Left renal cortex interstitium (tissue), 4 donors: Measurements from ENCODE around the gene NFIA. TPM values are rescaled to one million over a fixed set of nuclear protein-coding genes. Genes with fewer than 3 reads are reported as not detected.
"Not testable (repeated sequence)": the region's sequence is repeated elsewhere in the genome, so short reads cannot be mapped to it uniquely, and the experiment has no call there.

Source experiments
- DNase-seq, 4 donors: peaks; one replicate each; pipeline ENCODE4 v3.0.0-alpha.2; 2013; ENCODE audit warnings: low read depth in 4 of 4, low spot score in 2 of 4, missing footprints in 1 of 4
- polyA plus RNA-seq, 4 donors: library from polyadenylated mRNA; unstranded; fragments of 120-200 nt; gene quantifications; one replicate each; pipeline ENCODE4 v1.2.1, GENCODE V29; 2013; ENCODE audit not compliant: insufficient read length in 4 of 4

NFIA gene
- polyA plus RNA-seq, 4 donors = 15.6 to 19.6 (median 16.0) TPM

GRCh38 chr1:61459345-61459744, 377.0 kb downstream of the NFIA start:
- DNase-seq = no peak

DNA sequence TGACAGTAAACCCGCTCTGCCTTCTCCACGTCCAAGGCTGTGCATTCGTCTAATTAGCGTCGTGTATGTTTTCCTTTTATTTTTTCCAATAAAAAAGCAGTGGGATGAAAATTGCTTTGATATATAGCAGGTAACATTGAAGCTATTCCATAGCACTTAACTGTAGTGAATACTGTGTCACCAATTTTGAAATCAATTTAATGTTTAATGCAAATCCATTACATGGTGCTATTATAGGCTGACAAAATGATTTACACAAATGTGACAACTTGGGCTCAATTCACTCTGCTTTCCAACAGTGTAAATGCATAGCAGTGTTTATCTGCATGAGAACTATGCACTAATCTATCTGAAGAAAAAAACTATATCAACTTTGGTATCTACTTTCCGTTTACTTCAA, 377.8 kb downstream of the NFIA start:
- no peak for DNase-seq

- DNase-seq = no peak
Measured at GRCh38 chr1:61461406-61462384, 379.3 kb downstream of the NFIA start.

DNA sequence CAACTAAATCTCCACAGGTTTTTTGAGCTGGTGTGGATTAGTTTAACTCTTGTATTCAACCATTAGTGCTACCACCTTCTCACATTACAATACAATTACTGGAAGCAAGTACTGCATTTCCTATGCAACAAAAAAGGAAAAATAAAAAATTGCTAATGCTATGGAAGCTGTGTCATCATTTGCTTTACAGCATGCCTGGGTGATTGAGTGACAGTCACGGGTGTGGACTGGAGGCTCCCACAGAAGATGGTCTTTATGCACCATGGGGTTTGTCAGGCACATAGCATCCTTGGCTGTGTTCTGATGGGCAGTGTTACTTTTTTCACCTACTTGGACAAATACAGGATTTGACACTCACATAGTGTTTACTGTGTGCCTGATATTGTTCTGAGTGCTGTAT, 380.3 kb downstream of the NFIA start:
- no peak for DNase-seq

DNA sequence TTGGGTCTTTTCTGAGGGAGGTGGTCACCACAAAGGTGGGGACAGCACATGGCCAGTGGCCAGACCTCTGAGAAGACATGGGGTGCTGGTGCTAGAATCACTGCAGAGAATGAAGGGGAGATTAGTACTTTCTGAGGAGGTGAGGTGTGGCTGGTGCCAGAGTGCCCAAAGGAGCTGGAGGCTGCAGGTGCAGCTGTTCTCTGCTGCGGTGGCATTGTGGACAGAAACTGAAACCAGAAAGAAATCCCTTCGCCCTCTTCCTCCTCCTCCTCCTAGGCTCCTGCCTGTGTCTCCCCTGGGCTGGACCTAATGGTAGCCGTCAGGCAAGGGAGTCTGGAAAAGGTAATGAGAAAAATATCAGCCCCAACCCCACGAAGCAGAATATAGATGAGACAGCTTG, 380.9 kb downstream of the NFIA start:
- DNase-seq = no peak

DNA sequence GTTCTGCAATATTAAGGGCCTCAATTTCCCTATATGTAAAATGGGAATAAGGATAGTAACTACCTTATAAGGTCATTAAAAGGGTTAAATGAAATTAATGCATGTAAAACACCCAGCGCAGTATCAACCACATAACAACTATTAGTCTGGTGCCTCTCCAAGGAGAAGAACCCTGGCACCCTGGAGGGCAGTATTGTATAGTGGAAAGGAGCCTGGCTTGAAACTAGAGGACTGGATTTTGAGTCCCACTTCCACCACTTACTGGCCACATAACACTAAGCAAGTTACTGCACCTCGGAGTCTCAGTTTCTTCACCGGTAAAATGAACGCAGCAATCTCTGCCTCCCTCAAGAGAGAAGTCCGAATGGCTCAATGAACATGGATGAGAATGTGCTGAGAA, 385.5 kb downstream of the NFIA start:
- not testable (repeated sequence) for DNase-seq

- DNase-seq = no peak
Measured at GRCh38 chr1:61469365-61469764, 387.0 kb downstream of the NFIA start.

DNA sequence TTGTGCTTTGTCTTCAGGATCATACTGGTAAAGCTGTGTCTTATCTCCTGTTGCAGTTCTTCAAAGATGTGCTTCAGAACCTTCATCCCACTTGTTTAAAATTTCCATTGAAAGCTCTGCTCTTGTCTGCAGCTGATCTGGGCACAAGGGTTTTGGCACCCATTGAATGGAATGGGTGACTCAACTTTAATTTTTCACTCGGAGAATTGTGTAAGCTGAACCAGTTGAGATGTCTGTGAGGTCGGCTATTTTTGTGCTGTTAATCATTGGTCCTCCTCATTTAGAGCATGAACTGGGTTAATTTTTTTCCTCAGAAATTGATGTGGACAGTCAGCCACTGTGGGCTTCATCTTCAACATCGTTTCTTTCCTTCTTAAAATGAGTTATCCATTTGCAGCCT, 390.5 kb downstream of the NFIA start:
- no peak for DNase-seq

DNA sequence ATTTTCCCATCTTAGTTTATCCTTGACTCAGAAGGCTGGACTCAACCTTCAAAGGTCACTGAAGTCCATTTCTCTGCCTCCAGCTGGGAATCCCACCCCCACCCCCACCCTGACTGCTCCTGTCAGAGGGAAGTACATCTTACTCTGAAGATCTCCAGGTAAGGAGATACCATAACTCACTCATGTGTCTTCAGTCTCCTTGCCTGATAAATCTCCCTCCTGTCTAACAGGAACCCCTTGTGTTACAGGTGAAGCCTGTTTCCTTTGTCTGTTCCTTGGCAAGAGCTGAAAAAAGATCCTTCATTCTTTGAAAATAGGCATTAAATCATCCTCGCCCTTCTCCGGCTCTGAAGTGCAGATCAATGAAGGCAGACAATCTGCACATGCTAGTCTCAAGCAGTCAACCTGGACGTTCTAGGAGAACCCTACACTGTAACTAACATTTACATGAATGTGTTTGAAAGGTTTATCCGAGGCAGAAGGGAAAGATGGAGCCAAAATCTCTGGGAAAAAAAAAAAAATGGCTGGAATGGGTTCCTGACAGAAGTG, 392.0 kb downstream of the NFIA start:
- no peak for DNase-seq

- no peak for DNase-seq
Measured at GRCh38 chr1:61474963-61475362, 392.6 kb downstream of the NFIA start.

DNA sequence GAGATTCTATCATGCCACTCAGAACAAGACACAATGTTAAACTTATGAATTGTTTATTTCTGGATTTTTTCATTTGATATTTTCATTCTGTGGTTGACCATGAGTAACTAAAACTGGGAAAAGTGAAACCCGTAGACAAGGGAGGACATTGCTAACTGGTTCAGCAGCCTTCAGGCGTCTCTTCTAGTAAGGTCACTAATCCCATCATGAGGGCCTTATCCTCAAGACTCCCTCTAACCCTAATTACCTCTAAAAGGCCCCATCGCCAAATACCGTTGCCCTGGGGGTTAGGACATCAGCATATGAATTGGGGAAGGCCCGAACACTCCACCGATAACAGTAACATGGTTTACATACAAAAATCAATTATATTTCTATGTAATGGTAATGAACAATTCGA, 394.9 kb downstream of the NFIA start:
- no peak for DNase-seq

DNA sequence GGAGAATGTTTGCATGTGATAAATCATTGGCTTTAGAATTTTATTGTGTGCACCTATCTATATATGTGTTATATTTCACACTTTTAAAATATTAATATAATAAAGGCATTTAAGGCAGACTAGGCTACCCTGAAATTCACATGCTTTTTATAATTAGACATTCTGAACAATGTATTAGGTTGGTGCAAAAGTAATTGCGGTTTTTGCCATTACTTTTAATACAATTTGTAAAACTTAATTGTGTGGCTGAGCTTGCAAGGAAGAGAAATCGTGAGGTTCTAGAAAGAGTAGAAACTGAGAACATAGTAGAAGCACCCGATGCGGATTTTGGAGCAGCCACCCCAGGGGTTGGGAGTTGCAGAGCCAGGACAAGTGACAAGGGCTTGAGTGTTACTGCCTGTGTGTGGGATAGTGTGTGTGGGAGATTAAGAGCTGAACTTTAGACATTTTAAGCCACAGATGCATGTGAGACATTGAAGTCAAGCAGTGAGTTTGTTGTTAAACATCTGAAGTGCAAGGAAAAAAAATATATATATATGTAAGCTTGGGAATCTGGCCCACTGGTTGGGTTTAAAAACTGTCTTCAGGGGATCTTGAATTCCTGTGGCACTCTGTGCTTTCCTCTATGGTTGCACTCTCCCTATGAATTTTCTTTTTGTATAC, 398.0 kb downstream of the NFIA start:
- DNase-seq = no peak

GRCh38 chr1:61481315-61481715, 399.0 kb downstream of the NFIA start:
- no peak for DNase-seq

DNA sequence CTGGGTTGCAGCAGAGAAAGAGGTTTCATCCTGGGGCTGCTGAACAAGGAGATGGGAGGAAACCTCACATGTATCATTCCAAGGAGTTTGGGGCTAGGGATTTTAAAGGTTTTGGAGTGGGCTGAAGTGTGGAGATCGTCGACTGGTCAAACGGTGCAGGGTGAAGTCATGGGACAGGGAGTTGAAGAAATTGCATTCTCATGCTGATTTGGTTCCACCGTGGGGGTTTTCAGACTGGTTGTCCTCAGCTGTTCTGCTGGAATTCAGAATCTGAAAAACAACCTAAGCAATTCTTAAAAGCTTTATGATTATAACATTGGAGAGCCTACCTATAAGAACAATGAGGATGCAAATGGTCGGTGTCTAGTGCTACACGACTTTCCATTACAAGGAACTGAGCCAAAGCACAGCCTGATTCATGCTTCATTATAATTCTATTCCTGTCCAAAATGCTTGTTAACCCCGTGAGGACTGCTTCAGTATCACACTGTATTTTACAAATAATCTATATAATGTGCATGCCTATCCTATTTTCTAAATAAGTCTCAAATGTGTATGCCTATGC, 399.9 kb downstream of the NFIA start:
- no peak for DNase-seq

GRCh38 chr1:61486783-61487536, 404.6 kb downstream of the NFIA start:
- no peak for DNase-seq

GRCh38 chr1:61487801-61488200, 405.4 kb downstream of the NFIA start:
- DNase-seq = no peak

DNA sequence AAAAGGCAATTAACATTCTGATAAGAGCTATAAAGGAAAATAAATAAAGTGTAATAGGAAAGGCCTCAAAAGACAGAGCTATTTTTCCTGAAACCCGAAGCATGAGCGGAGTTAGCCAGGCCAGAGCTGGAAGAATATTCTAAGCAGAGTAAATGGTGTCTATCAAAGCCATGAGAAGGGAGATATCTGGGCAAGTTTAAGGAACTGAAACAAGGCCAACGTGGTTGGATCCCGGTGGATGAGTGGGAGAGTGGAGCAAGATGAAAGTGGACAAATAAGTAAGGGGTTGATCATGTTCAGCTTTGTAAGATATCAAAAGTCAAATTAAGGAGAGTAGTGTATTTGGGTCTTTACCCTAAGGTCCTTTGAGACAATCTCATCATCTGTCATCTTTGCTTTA, 408.6 kb downstream of the NFIA start:
- DNase-seq = no peak

DNA sequence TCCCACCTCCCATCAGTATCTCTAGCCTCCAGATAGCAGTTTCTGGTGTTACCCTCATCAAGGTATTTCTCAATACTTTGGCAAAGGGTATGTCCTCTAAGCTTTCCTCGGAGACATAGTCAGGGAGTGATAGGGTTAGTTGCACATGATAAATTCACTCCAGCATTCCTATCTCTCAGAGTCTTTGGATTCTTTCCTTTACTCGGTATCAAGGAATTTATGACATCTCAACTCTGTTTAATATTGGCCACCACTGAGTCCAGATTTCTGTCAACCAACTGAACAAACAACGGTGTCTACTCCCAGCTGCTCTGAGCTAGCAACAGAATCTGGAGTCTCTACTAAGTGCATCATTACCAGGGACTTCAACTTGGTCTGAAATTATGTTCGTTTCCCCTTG, 409.1 kb downstream of the NFIA start:
- DNase-seq = no peak

GRCh38 chr1:61494000-61494399, 411.6 kb downstream of the NFIA start:
- DNase-seq = no peak

GRCh38 chr1:61496501-61496900, 414.1 kb downstream of the NFIA start:
- no peak for DNase-seq

- DNase-seq = no peak
Measured at GRCh38 chr1:61497013-61497412, 414.7 kb downstream of the NFIA start.
